ENCODE results near the gene CAPN10. TPM values are rescaled to one million over a fixed set of nuclear protein-coding genes. Genes with fewer than 3 reads are reported as not detected.

Gene CAPN10
- total and polyA plus RNA-seq, 2 experiments from 2014 or later = 10.0 to 29.5 TPM

DNA sequence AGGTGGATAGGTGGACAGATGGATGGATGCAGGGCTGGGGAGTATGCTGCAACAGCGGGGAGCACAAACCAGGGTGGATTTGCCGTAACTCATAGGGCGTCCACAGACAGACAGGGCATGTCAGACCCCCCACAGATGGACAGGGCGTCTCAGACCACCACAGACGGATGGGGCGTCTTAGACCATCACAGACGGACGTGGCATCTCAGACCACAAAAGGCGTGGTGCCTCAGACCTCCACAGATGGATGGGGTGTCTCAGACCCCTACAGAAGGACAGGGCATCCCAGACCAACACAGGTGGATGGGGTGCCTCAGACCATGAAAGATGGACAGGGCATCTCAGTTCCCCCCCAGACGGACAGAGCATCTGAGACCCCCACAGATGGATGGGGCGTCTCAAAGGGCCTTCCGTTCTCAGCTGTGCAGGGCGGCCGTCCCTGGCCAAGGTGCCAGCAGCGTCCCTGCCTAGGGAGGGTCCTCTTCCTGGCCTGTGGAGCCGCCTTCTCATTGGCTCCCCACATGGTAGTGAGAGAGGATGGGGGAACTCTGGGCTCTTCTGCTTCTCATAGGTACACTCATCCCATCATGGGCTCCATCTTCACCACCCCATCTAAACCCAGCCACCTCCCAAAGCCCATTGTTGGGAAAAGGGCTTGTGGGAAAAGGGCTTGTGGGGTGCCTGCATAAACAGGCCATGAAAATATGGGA lies 30.8 kb upstream of the CAPN10 start:
- Histone ChIP-seq H3K4me3 (no peak overlapping the region), H3K36me3 (ENCODE audit: low read depth) (no peaks in the 10 kb centered on the region), H3K9me2 (ENCODE audit: insufficient read depth) (no peaks in the 10 kb centered on the region), H3K79me2 (ENCODE audit: insufficient read depth) (peaks cover 29% of the 10 kb centered on the region), H3K27me3 (replicated peaks; ENCODE audit: insufficient read depth) (no peaks in the 10 kb centered on the region), H3K4me1 (ENCODE audit: insufficient read depth) (peaks cover 14% of the 10 kb centered on the region; the same call in 1 of the 2 replicates), H3F3A (ENCODE audit: insufficient read depth) (0 out of 2 replicates have a peak, but pooled peaks cover 12% of the 10 kb centered on the region), H3K9me3 (ENCODE audit: low read depth) (no peaks in the 10 kb centered on the region), H2AFZ (no peak overlapping the region), H4K20me1 (ENCODE audit: insufficient read depth) (no peaks in the 10 kb centered on the region), H3K4me2 (ENCODE audit: unreplicated experiment) (no peak overlapping the region), H3K9ac (no peak overlapping the region), H3K27ac (no peak overlapping the region)
- WGBS, 2 experiments (ENCODE audit: low coverage in 1 of 2, low lambda C conversion rate in 2 of 2, missing lambda C conversion rate in 2 of 2) = 94 to 95% methylated on average over 15 of the region's 16 CpGs
- no peak for DNase-seq
- in situ Hi-C loops (cut with MboI) = no loop called here
- TF ChIP-seq EZH2phosphoT487 (IDR thresholded peaks at IDR 0.05; ENCODE audit: insufficient read depth, low read depth) = no peak
- TF ChIP-seq EZH2 (IDR thresholded peaks at IDR 0.05; ENCODE audit: insufficient read depth, poor library complexity, severe bottlenecking) = no peak

DNA sequence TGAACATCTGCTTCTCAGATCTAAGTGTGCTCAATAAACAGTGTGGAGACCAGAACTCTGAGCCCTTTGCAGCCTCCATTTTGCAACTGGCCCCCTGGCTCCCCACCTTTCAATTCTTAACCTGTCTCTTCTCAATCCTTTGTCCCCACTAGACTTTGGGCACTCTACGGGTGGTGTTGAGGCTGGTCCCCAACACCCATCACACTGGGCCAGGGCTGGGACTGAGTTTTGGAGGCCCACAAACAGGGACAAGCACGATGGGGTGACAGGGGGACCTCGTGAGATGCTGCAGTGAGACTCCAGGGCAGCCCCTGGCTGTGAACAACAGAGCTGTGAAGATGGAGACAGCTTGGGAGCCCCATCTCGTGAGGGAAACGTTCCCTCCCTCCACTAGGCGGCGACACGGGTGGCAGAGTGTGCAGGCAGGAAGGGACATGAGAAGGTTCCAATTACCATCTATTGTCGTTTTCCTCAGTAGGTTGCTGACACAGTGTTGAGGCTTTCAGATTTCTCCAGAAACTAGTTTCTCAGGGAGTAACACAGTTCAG lies 29.9 kb upstream of the CAPN10 start:
- H3K9me3 ChIP-seq (ENCODE audit: low read depth) = no peaks in the 10 kb centered on the region
- peak; percentile 75 for DNase-seq
- H3F3A ChIP-seq (ENCODE audit: insufficient read depth) = peaks cover 17% of the 10 kb centered on the region
- TF ChIP-seq EZH2phosphoT487 (IDR thresholded peaks at IDR 0.05; ENCODE audit: insufficient read depth, low read depth) (no peak), EZH2 (IDR thresholded peaks at IDR 0.05; ENCODE audit: insufficient read depth, poor library complexity, severe bottlenecking) (no peak)
- no peaks in the 10 kb centered on the region for H3K9me2 ChIP-seq (ENCODE audit: insufficient read depth)
- in situ Hi-C loops (cut with MboI) = no loop called here
- H4K20me1 ChIP-seq (ENCODE audit: insufficient read depth) = no peaks in the 10 kb centered on the region
- H3K4me1 ChIP-seq (ENCODE audit: insufficient read depth) = peaks cover 18% of the 10 kb centered on the region
- peak overlapping the region; percentile 77 for H3K4me2 ChIP-seq (ENCODE audit: unreplicated experiment)
- peak overlapping the region; percentile 70 for H2AFZ ChIP-seq
- H3K36me3 ChIP-seq (ENCODE audit: low read depth) = no peaks in the 10 kb centered on the region
- H3K79me2 ChIP-seq (ENCODE audit: insufficient read depth) = peaks cover 29% of the 10 kb centered on the region
- no peak overlapping the region for H3K27ac ChIP-seq
- H3K9ac ChIP-seq = peak overlapping the region; percentile 77
- 47 to 48% methylated on average over 9 of the region's 9 CpGs for WGBS, 2 experiments (ENCODE audit: low coverage in 1 of 2, low lambda C conversion rate in 2 of 2, missing lambda C conversion rate in 2 of 2)
- H3K4me3 ChIP-seq = peak overlapping the region; percentile 69
- H3K27me3 ChIP-seq (replicated peaks; ENCODE audit: insufficient read depth) = no peaks in the 10 kb centered on the region

DNA sequence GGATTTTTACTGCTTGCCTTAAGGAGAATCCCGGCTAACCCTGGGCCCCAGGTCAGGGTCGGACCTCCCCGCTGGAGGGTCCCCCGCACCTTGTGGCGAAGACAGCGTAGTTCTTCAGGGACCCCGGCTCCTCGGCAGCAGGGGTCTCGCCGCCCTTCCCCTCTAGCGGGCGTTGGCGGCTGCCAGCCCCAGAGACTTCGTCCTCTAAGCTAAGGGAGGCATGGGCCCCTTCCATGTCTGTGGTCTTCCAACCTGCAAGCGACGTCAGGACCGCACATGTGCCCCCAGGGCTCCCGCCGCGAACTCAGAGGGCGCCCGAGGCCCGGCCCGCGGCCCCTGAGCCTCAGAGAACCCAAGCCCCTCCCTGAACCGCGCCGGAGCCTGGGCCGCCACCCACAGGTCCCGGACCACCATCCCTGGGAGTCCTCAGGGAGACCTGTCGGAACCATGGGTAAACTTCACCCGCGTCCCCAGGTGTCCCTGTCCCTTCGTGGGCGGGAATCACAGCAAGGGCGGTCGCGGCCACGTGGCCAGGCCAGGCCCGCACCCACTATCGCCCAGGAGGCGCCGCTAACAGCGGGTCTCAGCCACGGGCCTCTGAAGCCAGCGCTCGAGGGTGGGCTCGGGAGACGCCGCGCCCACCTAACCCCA lies 29.3 kb upstream of the CAPN10 start:
- DNase-seq = peak; percentile 53
- H3K9me3 ChIP-seq (ENCODE audit: low read depth) = no peaks in the 10 kb centered on the region
- H3K9ac ChIP-seq = peak overlapping the region; percentile 77
- H3K27me3 ChIP-seq (replicated peaks; ENCODE audit: insufficient read depth) = no peaks in the 10 kb centered on the region
- in situ Hi-C loops (cut with MboI) = no loop called here
- TF ChIP-seq EZH2phosphoT487 (IDR thresholded peaks at IDR 0.05; ENCODE audit: insufficient read depth, low read depth) (no peak), EZH2 (IDR thresholded peaks at IDR 0.05; ENCODE audit: insufficient read depth, poor library complexity, severe bottlenecking) (no peak)
- peak overlapping the region; percentile 77 for H3K4me2 ChIP-seq (ENCODE audit: unreplicated experiment)
- H3K4me1 ChIP-seq (ENCODE audit: insufficient read depth) = peaks cover 24% of the 10 kb centered on the region
- H3K27ac ChIP-seq = no peak overlapping the region
- no peaks in the 10 kb centered on the region for H4K20me1 ChIP-seq (ENCODE audit: insufficient read depth)
- no peaks in the 10 kb centered on the region for H3K9me2 ChIP-seq (ENCODE audit: insufficient read depth)
- H3K4me3 ChIP-seq = peak overlapping the region; percentile 69
- H2AFZ ChIP-seq = peak overlapping the region; percentile 70
- H3K79me2 ChIP-seq (ENCODE audit: insufficient read depth) = peaks cover 29% of the 10 kb centered on the region
- H3F3A ChIP-seq (ENCODE audit: insufficient read depth) = peaks cover 23% of the 10 kb centered on the region
- WGBS, 2 experiments (ENCODE audit: low coverage in 1 of 2, low lambda C conversion rate in 2 of 2, missing lambda C conversion rate in 2 of 2) = 7 to 14% methylated on average over 32 to 42 of the region's 51 CpGs
- H3K36me3 ChIP-seq (ENCODE audit: low read depth) = no peaks in the 10 kb centered on the region

DNA sequence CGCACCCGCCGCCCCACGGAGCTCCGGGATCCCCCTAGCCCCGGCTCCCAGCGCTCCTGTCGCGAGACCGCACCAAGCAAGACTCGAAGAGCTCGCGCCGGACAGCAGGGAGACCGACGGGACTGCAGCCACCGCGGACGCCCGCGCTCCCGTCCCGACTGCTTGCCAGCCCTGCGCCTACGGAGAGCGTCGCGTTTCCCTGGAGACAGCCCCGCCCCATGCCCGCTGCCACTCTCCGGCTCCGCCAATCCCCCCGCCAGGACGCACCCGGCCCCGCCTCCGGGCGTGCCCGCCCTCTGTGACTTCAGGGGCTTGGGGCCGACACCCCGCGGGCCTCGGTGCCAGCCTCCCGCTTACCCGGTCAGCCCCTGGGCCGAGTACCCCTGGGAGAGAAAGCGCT lies 28.7 kb upstream of the CAPN10 start, which contains the start of gene ANKMY1:
TSS of gene ANKMY1 (minus strand) at position 181 of the 400 bp plus-strand sequence. CDS start 653 bp downstream, outside the sequence.
- H3K9me3 ChIP-seq (ENCODE audit: low read depth) = no peaks in the 10 kb centered on the region
- H3K27me3 ChIP-seq (replicated peaks; ENCODE audit: insufficient read depth) = no peaks in the 10 kb centered on the region
- H3K36me3 ChIP-seq (ENCODE audit: low read depth) = no peaks in the 10 kb centered on the region
- TF ChIP-seq EZH2 (IDR thresholded peaks at IDR 0.05; ENCODE audit: insufficient read depth, poor library complexity, severe bottlenecking) (no peak), EZH2phosphoT487 (IDR thresholded peaks at IDR 0.05; ENCODE audit: insufficient read depth, low read depth) (no peak)
- H3F3A ChIP-seq (ENCODE audit: insufficient read depth) = peaks cover 29% of the 10 kb centered on the region
- H3K79me2 ChIP-seq (ENCODE audit: insufficient read depth) = peaks cover 29% of the 10 kb centered on the region
- peaks cover 26% of the 10 kb centered on the region for H3K4me1 ChIP-seq (ENCODE audit: insufficient read depth)
- peak within 1 kb of the TSS; percentile 70 for H2AFZ ChIP-seq
- in situ Hi-C loops (cut with MboI) = no loop called here
- H4K20me1 ChIP-seq (ENCODE audit: insufficient read depth) = no peaks in the 10 kb centered on the region
- H3K4me2 ChIP-seq (ENCODE audit: unreplicated experiment) = peak within 1 kb of the TSS; percentile 77
- no peak within 1 kb of the TSS for H3K27ac ChIP-seq
- peak; percentile 91 for DNase-seq
- H3K9me2 ChIP-seq (ENCODE audit: insufficient read depth) = no peaks in the 10 kb centered on the region
- 2 to 8% methylated on average over 13 to 29 of the region's 47 CpGs for WGBS, 2 experiments (ENCODE audit: low coverage in 1 of 2, low lambda C conversion rate in 2 of 2, missing lambda C conversion rate in 2 of 2)
- peak within 1 kb of the TSS; percentile 77 for H3K9ac ChIP-seq
- peak within 1 kb of the TSS; percentile 69 for H3K4me3 ChIP-seq

Measured in GM23248 (cell line).